Keratinocyte (primary cell): ENCODE measurements around the gene ALDH1L1. TPM values are rescaled to one million over a fixed set of nuclear protein-coding genes. Genes with fewer than 3 reads are reported as not detected.

Experiments
- DNase-seq: peaks from one replicate; pipeline ENCODE4 v3.0.0-alpha.2; 2011; ENCODE audit warnings: low read depth, missing footprints, low spot score
- FAIRE-seq: peaks from 2 replicates; lab custom pipeline; 2011; peaks lifted over from hg19 to GRCh38; lab: Jason Lieb, UNC
- H2AFZ ChIP-seq: 2 replicates; pipeline ENCODE4 v1.6.0; 2012; ENCODE audit warnings: low read length, control low read depth, inconsistent platforms; ENCODE audit not compliant: control insufficient read depth
- H3K27ac ChIP-seq: 2 replicates; pipeline ENCODE4 v1.5.1; 2011; ENCODE audit warnings: low read length; ENCODE audit not compliant: control insufficient read depth, insufficient read depth
- H3K27me3 ChIP-seq: 3 replicates; pipeline ENCODE4 v1.6.0; 2011; ENCODE audit warnings: low read length; ENCODE audit not compliant: control insufficient read depth, insufficient read depth; ENCODE audit errors: extremely low read depth
- H3K36me3 ChIP-seq, 2 experiments: 2 replicates in 1 of 2; 3 replicates in 1 of 2; pipeline ENCODE4 v1.5.1; 2011; ENCODE audit warnings: low read length in 2 of 2, mild to moderate bottlenecking in 1 of 2; ENCODE audit not compliant: control insufficient read depth in 2 of 2, insufficient read depth in 2 of 2; ENCODE audit errors: extremely low read depth in 1 of 2
- H3K4me1 ChIP-seq: 3 replicates; pipeline ENCODE4 v1.5.1; 2011; ENCODE audit warnings: low read length; ENCODE audit not compliant: control insufficient read depth, insufficient read depth; ENCODE audit errors: extremely low read depth
- H3K4me2 ChIP-seq: 3 replicates; pipeline ENCODE4 v1.6.0; 2011; ENCODE audit warnings: low read depth, low read length; ENCODE audit not compliant: control insufficient read depth, insufficient read depth; ENCODE audit errors: extremely low read depth
- H3K4me3 ChIP-seq, 3 experiments: fragments of 200-600 bp in 1 of 3; sonication (generic) in 1 of 3; 2 replicates in 2 of 3; 3 replicates in 1 of 3; pipeline ENCODE4 v1.5.1; 2011 to 2016; ENCODE audit warnings: low read length in 3 of 3, mild to moderate bottlenecking in 3 of 3, control low read depth in 2 of 3, inconsistent platforms in 1 of 3, low read depth in 1 of 3, mixed read lengths in 1 of 3, mixed run types in 1 of 3, moderate library complexity in 1 of 3; ENCODE audit not compliant: control insufficient read depth in 2 of 3, insufficient read depth in 2 of 3; ENCODE audit errors: extremely low read depth in 1 of 3
- H3K79me2 ChIP-seq: 2 replicates; pipeline ENCODE4 v1.6.0; 2012; ENCODE audit warnings: low read length; ENCODE audit not compliant: control insufficient read depth, insufficient read depth
- H3K9ac ChIP-seq: 3 replicates; pipeline ENCODE4 v1.6.0; 2011; ENCODE audit warnings: low read length; ENCODE audit not compliant: control insufficient read depth, insufficient read depth; ENCODE audit errors: extremely low read depth
- H3K9me1 ChIP-seq: 3 replicates; pipeline ENCODE4 v1.6.0; 2011; ENCODE audit warnings: low read length; ENCODE audit not compliant: control insufficient read depth, insufficient read depth; ENCODE audit errors: extremely low read depth
- H3K9me3 ChIP-seq: 2 replicates; pipeline ENCODE4 v1.5.1; 2012; ENCODE audit warnings: low read depth, low read length; ENCODE audit not compliant: control insufficient read depth
- H4K20me1 ChIP-seq: 3 replicates; pipeline ENCODE4 v1.6.0; 2011; ENCODE audit warnings: low read length; ENCODE audit not compliant: control insufficient read depth, insufficient read depth; ENCODE audit errors: extremely low read depth
- EZH2 ChIP-seq: IDR thresholded peaks from one replicate; pipeline ENCODE4 v1.6.1; 2012; ENCODE audit warnings: inconsistent platforms, mild to moderate bottlenecking, low read length, moderate library complexity
- dilution Hi-C: fragments of 300-500 bp; cut with MboI; formaldehyde crosslinking; loops from one replicate; pipeline ENCODE4 v1.7.0; 2020; ENCODE audit warnings: low sequenced_read_pairs; ENCODE audit not compliant: extremely low pct_ligation_motif_present
- polyA plus RNA-seq, 5 experiments: library from polyadenylated mRNA; depleted of rRNA in 3 of 5; stranded (reverse) in 3 of 5; stranded (forward) in 1 of 5; unstranded in 1 of 5; fragments of >200 nt; gene quantifications; 1 replicate in 1 of 5; 2 replicates in 3 of 5; 3 replicates in 1 of 5; pipeline versions ENCODE4 v1.2.1 to v1.2.3, GENCODE V29; 2011 to 2012; ENCODE audit warnings: missing spikeins in 2 of 5, low read depth in 1 of 5, low replicate concordance in 1 of 5
- TF ChIP-seq, protein P1 (sequence below), 3 experiments: IDR thresholded peaks in 1 of 3; conservative IDR thresholded peaks in 1 of 3; optimal IDR thresholded peaks in 1 of 3; 2 replicates in 2 of 3; 3 replicates in 1 of 3; pipeline versions ENCODE3 to v1.5.1; 2011; ENCODE audit warnings: low read length in 3 of 3, mild to moderate bottlenecking in 3 of 3, moderate library complexity in 2 of 3, control low read depth in 1 of 3, inconsistent platforms in 1 of 3; ENCODE audit not compliant: insufficient read depth in 2 of 3; ENCODE audit errors: extremely low read depth in 1 of 3

The ALDH1L1 gene
- polyA plus RNA-seq, 1 donor (not counting 4 experiments of a cell fraction or from before 2014, with no cell fraction given) = 0.35 TPM

DNA sequence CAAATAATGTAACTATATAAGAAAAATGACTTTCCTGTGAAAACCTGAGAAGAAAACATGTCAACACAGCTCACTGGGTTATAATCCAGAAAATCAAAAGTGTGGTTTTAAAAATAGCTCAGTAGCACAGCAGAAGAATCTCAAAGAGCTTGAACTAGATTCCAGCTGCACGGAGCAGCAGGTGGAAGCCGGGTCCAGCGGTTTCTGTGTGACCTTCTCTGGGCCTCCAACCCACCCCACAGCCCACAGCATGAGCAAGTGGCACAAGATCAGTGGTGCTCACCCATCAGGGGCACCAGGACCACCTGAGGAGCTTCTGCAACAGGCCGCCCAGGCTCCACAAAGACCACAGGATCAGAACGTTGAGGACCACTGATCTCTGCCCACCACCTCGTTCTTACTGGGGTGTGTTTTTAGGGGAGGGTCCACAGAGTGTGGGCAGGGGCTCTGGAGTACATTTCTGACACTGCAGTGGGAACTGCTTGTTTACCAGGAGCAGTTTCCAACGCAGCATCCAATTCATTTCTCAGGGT, 119.7 kb downstream of the ALDH1L1 start:
- Histone ChIP-seq H3K27me3 (no peaks in the 10 kb centered on the region), H3K9ac (no peak overlapping the region), H3K79me2 (no peaks in the 10 kb centered on the region), H3K36me3 (no peaks in the 10 kb centered on the region), H3K4me1 (peaks cover 15% of the 10 kb centered on the region), H3K27ac (no peak overlapping the region), H3K9me3 (no peaks in the 10 kb centered on the region), H3K4me2 (no peak overlapping the region), H3K4me3 (no peak overlapping the region), H4K20me1 (no peaks in the 10 kb centered on the region), H2AFZ (no peak overlapping the region), H3K9me1 (no peaks in the 10 kb centered on the region)
- DNase-seq (no peak), FAIRE-seq (no peak)
- TF ChIP-seq EZH2 = no peak
- TF ChIP-seq, protein P1, sequence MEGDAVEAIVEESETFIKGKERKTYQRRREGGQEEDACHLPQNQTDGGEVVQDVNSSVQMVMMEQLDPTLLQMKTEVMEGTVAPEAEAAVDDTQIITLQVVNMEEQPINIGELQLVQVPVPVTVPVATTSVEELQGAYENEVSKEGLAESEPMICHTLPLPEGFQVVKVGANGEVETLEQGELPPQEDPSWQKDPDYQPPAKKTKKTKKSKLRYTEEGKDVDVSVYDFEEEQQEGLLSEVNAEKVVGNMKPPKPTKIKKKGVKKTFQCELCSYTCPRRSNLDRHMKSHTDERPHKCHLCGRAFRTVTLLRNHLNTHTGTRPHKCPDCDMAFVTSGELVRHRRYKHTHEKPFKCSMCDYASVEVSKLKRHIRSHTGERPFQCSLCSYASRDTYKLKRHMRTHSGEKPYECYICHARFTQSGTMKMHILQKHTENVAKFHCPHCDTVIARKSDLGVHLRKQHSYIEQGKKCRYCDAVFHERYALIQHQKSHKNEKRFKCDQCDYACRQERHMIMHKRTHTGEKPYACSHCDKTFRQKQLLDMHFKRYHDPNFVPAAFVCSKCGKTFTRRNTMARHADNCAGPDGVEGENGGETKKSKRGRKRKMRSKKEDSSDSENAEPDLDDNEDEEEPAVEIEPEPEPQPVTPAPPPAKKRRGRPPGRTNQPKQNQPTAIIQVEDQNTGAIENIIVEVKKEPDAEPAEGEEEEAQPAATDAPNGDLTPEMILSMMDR (optimal IDR thresholded peaks at IDR 0.05 in 1 of 3, IDR thresholded peaks at IDR 0.05 in 1 of 3, conservative IDR thresholded peaks at IDR 0.05 in 1 of 3; ENCODE audit: extremely low read depth in 1 of 3, insufficient read depth in 2 of 3, low read length in 3 of 3) = no peak
- dilution Hi-C loops = no loop called here

DNA sequence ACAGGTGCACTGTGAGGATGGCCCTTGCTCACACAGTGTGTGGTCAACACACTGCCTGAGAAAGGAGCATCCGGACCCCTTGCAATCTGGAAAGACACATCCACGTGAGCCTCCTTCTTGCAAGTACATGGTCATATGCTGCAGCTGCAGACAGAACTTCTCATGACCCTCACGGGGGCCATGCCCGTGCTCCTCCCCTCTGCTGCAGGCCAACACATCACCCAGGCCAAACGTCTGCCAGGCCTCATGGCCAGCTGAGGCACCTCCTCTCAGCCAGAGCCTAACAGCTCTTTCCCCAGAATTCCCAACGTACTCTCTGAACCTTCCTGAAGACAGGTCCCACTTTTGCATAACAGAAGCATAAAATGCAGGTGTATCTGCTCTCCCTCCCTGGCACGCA, 121.7 kb downstream of the ALDH1L1 start:
- H3K4me1 ChIP-seq = peaks cover 20% of the 10 kb centered on the region
- H4K20me1 ChIP-seq = no peaks in the 10 kb centered on the region
- no peak for FAIRE-seq
- H3K79me2 ChIP-seq = no peaks in the 10 kb centered on the region
- no peaks in the 10 kb centered on the region for H3K36me3 ChIP-seq
- DNase-seq = no peak
- no peak overlapping the region for H3K4me3 ChIP-seq
- no peak for TF ChIP-seq EZH2
- TF ChIP-seq, protein P1 (optimal IDR thresholded peaks at IDR 0.05 in 1 of 3, IDR thresholded peaks at IDR 0.05 in 1 of 3, conservative IDR thresholded peaks at IDR 0.05 in 1 of 3; ENCODE audit: extremely low read depth in 1 of 3, insufficient read depth in 2 of 3, low read length in 3 of 3) = no peak
- no peaks in the 10 kb centered on the region for H3K27me3 ChIP-seq
- H3K9ac ChIP-seq = no peak overlapping the region
- H3K27ac ChIP-seq = no peak overlapping the region
- H3K9me3 ChIP-seq = no peaks in the 10 kb centered on the region
- H3K4me2 ChIP-seq = no peak overlapping the region
- H3K9me1 ChIP-seq = no peaks in the 10 kb centered on the region
- dilution Hi-C loops = no loop called here
- H2AFZ ChIP-seq = no peak overlapping the region
